ENCODE data around the gene PPP6C.
"Not testable (repeated sequence)": the region's sequence is repeated elsewhere in the genome, so short reads cannot be mapped to it uniquely, and the experiment has no call there.

The PPP6C gene

DNA sequence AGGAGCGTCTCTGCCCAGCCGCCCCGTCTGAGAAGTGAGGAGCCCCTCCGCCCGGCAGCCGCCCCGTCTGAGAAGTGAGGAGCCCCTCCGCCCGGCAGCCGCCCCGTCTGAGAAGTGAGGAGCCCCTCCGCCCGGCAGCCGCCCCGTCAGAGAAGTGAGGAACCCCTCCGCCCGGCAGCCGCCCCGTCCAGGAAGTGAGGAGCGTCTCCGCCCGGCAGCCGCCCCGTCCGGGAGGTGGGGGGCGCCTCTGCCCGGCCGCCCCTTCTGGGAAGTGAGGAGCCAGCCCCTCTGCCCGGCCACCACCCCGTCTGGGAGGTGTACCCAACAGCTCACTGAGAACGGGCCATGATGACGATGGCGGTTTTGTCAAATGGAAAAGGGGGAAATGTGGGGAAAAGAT lies 81.1 kb downstream of the PPP6C start:
- ATAC-seq (replicated peaks); H3K27me3 Mint-ChIP-seq; H3K27ac Mint-ChIP-seq; DNase-seq; H3K4me1 Mint-ChIP-seq; H3K4me3 Mint-ChIP-seq; H3K9me3 Mint-ChIP-seq: not testable (repeated sequence)
- peaks cover 17 to 19% of the 10 kb centered on the region in 2 donors for H3K36me3 Mint-ChIP-seq

DNA sequence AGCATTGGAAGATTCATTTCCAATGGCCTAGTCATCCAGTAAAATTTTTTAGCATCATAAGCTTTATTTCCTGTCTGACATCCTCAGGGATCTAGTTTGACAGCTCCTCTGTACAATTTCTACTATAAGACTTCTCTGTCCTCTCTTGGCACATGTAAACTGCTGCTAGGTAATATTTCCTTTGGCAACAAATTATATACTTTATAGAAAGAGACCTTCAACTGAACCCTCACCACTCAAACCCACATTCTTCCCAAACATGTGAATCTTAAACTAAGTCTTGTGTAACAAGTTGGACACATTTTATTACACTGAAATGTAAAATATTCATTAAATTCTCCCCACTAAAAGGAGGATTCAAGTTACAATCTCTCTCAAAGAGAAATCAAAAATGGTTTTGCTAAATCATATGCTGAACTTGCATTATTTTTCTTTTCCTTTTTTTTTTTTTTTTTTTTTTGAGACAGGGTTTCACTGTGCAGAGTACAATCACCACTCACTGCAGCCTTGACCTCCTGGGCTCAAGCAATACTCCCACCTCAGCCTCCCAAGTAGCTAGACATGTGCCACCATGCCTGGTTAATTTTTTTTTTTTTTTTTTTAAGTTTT lies 83.2 kb downstream of the PPP6C start:
- no peak for DNase-seq
- Mint-ChIP-seq H3K27me3 (no peaks in the 10 kb centered on the region), H3K4me3 (no peak overlapping the region), H3K36me3 (peaks cover 5 to 6% of the 10 kb centered on the region in 2 donors), H3K9me3 (peaks cover 0 to under 1% of the 10 kb centered on the region in 2 donors), H3K27ac (no peak overlapping the region), H3K4me1 (peaks cover 4 to 14% of the 10 kb centered on the region in 2 donors)
- no peak for ATAC-seq (replicated peaks)

DNA sequence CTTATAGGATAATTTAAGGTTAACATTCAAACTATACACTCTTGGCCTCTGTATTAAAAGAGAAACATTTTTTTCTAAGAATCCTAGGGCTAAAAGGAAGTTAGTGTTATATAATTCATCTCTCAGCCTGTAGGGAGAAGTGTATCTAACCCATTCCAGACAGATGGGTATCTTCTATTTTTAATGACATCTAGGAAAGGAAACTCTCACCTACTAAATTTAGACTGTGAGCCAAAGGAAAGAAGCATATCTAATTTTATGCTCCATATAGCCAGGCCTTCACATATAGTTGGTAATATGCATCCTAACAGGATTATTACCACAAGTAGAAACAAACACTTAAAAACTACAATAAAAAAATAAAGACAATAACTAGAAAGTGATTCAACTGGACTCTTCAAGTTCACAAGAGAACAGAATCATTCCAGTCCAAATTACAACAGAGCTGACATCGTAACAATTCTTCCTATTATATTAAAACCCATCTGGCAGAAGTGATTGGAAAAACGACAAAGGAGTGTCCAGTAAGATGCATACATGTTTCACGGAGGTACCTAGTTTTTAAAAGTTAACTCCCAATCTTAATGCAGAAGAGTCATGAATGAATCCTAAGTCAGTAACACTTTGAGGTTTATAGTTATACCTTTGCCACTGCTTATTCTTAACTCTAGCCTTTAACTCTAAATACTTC lies 85.7 kb downstream of the PPP6C start:
- Mint-ChIP-seq H3K27me3 (no peaks in the 10 kb centered on the region), H3K9me3 (no peaks in the 10 kb centered on the region)

DNA sequence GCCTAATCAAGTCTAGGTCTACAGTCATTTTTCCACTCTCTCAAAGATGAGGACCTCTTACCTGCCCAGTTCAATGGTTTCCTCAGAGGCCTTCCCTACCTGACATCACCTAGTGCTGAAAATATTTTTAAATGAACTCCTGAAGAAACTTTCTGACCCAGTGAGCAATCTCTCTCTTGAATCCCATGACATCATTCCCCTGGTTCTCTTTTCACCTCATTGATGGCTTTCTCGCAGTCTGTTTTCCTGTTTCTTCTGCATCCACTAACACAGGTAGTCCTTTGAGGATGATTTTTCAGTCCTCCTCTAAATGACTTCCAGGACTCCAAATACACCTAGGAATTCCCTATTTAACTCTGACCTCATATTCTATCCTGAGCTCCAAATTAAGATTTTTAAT lies 86.6 kb downstream of the PPP6C start:
- no peaks in the 10 kb centered on the region for H3K27me3 Mint-ChIP-seq
- H3K4me3 Mint-ChIP-seq, result no peak overlapping the region
- H3K27ac Mint-ChIP-seq, result no peak overlapping the region
- H3K9me3 Mint-ChIP-seq, result no peaks in the 10 kb centered on the region
- ATAC-seq (replicated peaks) (no peak), DNase-seq (no peak)
- H3K4me1 Mint-ChIP-seq, result peaks cover 4 to 13% of the 10 kb centered on the region in 2 donors
- H3K36me3 Mint-ChIP-seq, result peaks cover 6% of the 10 kb centered on the region in 2 donors

More for the DNA sequence above, 85.7 kb downstream of the PPP6C start:
- Mint-ChIP-seq H3K4me1 (peaks cover 4 to 13% of the 10 kb centered on the region in 2 donors), H3K27ac (no peak overlapping the region), H3K36me3 (peaks cover 6% of the 10 kb centered on the region in 2 donors), H3K4me3 (no peak overlapping the region)
- no peak for ATAC-seq (replicated peaks)
- no peak for DNase-seq

DNA sequence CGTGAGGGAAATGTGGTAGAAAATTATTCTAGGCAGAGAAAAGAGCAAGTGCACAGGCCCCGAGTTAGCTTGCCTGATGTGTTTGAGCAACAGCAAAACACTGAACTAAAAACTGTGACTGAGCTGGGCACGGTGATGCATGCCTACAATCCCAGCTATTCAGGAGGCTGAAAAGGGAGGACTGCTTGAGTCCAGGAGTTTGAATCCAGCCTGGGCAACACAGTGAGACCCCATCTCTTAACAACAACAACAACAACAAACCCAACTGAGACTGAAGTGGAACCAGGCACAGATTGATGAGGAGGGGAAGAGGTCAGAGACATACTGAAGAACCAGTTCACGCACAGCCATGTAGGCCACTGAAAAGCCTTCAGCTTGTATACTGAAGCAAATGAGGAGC lies 88.8 kb downstream of the PPP6C start:
- H3K27me3 Mint-ChIP-seq, result no peaks in the 10 kb centered on the region
- DNase-seq (no peak), ATAC-seq (replicated peaks) (no peak)
- no peak overlapping the region for H3K4me3 Mint-ChIP-seq
- peaks cover 3 to 6% of the 10 kb centered on the region in 2 donors for H3K9me3 Mint-ChIP-seq
- no peak overlapping the region for H3K27ac Mint-ChIP-seq
- peaks cover 4 to 13% of the 10 kb centered on the region in 2 donors for H3K4me1 Mint-ChIP-seq
- peaks cover 10 to 13% of the 10 kb centered on the region in 2 donors for H3K36me3 Mint-ChIP-seq

DNA sequence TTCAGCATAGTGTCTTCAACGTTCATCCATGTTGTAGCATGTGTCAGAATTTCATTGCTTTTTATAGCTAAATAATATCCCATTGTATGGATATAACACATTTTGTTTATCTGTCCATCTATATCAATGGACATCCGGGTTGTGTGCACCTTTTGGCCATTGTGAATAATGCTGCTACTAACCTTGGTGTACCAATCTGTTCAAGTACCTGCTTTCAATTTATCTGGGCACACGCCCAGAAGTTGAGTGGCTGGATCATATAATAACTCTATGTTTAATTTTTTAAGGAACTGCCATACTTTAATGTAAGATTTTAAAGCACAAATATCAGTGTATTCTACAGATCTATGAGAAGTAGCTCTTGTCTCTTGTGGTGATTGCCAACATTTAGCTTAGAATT lies 89.8 kb downstream of the PPP6C start:
- Mint-ChIP-seq H3K4me3 (no peak overlapping the region), H3K9me3 (peaks cover 3 to 9% of the 10 kb centered on the region in 2 donors), H3K36me3 (peaks cover 18 to 21% of the 10 kb centered on the region in 2 donors), H3K27me3 (no peaks in the 10 kb centered on the region), H3K27ac (no peak overlapping the region), H3K4me1 (peaks cover 3 to 13% of the 10 kb centered on the region in 2 donors)
- no peak for ATAC-seq (replicated peaks)
- DNase-seq, result no peak
